ENCODE data around the gene PRR5. TPM values are rescaled to one million over a fixed set of nuclear protein-coding genes. Genes with fewer than 3 reads are reported as not detected.

Gene PRR5
- total RNA-seq, 1 donor from 2014 or later = 63.6 TPM

GRCh38 chr22:44783091-44783490 lies 81.1 kb downstream of the PRR5 start:
- Mint-ChIP-seq H3K4me3 (no peak overlapping the region), H3K36me3 (peaks cover 31% of the 10 kb centered on the region), H3K27me3 (ENCODE audit: low read depth) (no peaks in the 10 kb centered on the region), H3K4me1 (peaks cover 2% of the 10 kb centered on the region), H3K9me3 (peaks cover 5% of the 10 kb centered on the region), H3K27ac (no peak overlapping the region)
- DNase-seq (ENCODE audit: low spot score in 2 of 2, unreplicated experiment in 2 of 2) = no peak
- TF ChIP-seq CTCF (IDR thresholded peaks at IDR 0.05; ENCODE audit: unreplicated experiment) = no peak

DNA sequence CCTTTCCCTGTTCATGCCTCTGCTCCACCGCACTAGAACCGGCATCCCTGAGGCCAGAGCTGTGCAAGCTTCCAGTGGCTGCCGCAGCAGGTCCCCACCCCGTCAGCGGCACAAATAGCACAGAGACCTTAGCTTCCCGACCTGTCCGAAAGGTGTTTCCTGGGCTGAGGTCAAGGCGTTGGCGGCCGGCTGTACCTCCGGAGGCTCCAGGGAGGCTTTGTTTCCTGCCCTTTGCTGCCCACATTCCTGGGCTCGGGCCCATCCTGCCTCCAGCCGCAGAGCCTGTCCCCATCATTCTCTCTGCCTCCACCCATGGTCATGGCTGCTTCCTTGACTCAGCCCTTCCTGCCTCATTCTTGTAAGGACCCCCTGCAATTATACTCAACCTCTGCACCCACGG lies 81.6 kb downstream of the PRR5 start:
- Mint-ChIP-seq H3K27ac (no peak overlapping the region), H3K27me3 (ENCODE audit: low read depth) (no peaks in the 10 kb centered on the region), H3K36me3 (peaks cover 26% of the 10 kb centered on the region), H3K9me3 (peaks cover 5% of the 10 kb centered on the region), H3K4me1 (peaks cover 2% of the 10 kb centered on the region), H3K4me3 (no peak overlapping the region)
- TF ChIP-seq CTCF (IDR thresholded peaks at IDR 0.05; ENCODE audit: unreplicated experiment) = no peak
- no peak for DNase-seq (ENCODE audit: low spot score in 2 of 2, unreplicated experiment in 2 of 2)

- H3K27me3 Mint-ChIP-seq (ENCODE audit: low read depth) = no peaks in the 10 kb centered on the region
- no peak for TF ChIP-seq CTCF (IDR thresholded peaks at IDR 0.05; ENCODE audit: unreplicated experiment)
- peaks cover 35% of the 10 kb centered on the region for H3K36me3 Mint-ChIP-seq
- DNase-seq (ENCODE audit: low spot score in 2 of 2, unreplicated experiment in 2 of 2) = no peak
- H3K27ac Mint-ChIP-seq = no peak overlapping the region
- H3K9me3 Mint-ChIP-seq = peaks cover 5% of the 10 kb centered on the region
- H3K4me3 Mint-ChIP-seq = no peak overlapping the region
- H3K4me1 Mint-ChIP-seq = peaks cover 2% of the 10 kb centered on the region
Observed at GRCh38 chr22:44786136-44786535, 84.1 kb downstream of the PRR5 start.

- H3K27me3 Mint-ChIP-seq (ENCODE audit: low read depth) = no peaks in the 10 kb centered on the region
- peaks cover 5% of the 10 kb centered on the region for H3K9me3 Mint-ChIP-seq
- H3K4me1 Mint-ChIP-seq = peaks cover 2% of the 10 kb centered on the region
- H3K4me3 Mint-ChIP-seq = no peak overlapping the region
- DNase-seq (ENCODE audit: low spot score in 2 of 2, unreplicated experiment in 2 of 2) = no peak
- H3K27ac Mint-ChIP-seq = no peak overlapping the region
- peaks cover 35% of the 10 kb centered on the region for H3K36me3 Mint-ChIP-seq
- TF ChIP-seq CTCF (IDR thresholded peaks at IDR 0.05; ENCODE audit: unreplicated experiment) = no peak
Observed at GRCh38 chr22:44786610-44787009, 84.6 kb downstream of the PRR5 start.

Other genes starting within 250 kb of the PRR5 start
- gene RTL6, start 204.0 kb upstream of the PRR5 start, total RNA-seq = 47.5 to 48.3 TPM (median 47.6 TPM) in 3 replicates
- gene ARHGAP8, start 50.4 kb downstream of the PRR5 start, total RNA-seq = 161 to 172 TPM (median 166 TPM) in 3 replicates